ENCODE measurements around the gene LRRC26.

DNA sequence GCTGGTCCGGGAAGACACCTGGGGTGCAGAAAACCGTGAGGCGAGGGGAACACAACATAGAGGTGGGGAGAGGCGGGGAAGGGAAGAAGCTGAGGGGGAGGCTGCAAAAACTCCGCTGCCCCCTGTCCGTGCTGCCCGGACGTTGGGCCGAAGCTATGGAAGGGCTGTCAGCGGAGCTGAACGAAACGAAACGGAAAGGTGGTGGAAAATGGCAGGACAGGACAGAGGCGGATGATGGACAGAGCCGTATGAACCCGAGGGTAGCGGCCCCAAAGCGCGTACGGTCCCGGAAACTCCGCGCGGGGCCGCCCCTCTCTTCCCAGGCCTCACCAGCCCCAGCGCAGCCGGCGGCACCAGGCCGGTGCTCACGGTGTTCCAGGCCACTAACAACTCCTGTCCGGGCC is 18.2 kb upstream of the LRRC26 start:
- TF ChIP-seq ZNF282 (IDR thresholded peaks at IDR 0.05; ENCODE audit: partially characterized antibody) (no peak), ZKSCAN1 (IDR thresholded peaks at IDR 0.05; ENCODE audit: low read length) (no peak), GLI4 (CRISPR knock-in tag; IDR thresholded peaks at IDR 0.05; ENCODE audit: borderline replicate concordance) (no peak), AFF4 (CRISPR knock-in tag; IDR thresholded peaks at IDR 0.05) (no peak), SMARCE1 (IDR thresholded peaks at IDR 0.05; ENCODE audit: borderline replicate concordance) (no peak)
- TF ChIP-seq, protein P1, sequence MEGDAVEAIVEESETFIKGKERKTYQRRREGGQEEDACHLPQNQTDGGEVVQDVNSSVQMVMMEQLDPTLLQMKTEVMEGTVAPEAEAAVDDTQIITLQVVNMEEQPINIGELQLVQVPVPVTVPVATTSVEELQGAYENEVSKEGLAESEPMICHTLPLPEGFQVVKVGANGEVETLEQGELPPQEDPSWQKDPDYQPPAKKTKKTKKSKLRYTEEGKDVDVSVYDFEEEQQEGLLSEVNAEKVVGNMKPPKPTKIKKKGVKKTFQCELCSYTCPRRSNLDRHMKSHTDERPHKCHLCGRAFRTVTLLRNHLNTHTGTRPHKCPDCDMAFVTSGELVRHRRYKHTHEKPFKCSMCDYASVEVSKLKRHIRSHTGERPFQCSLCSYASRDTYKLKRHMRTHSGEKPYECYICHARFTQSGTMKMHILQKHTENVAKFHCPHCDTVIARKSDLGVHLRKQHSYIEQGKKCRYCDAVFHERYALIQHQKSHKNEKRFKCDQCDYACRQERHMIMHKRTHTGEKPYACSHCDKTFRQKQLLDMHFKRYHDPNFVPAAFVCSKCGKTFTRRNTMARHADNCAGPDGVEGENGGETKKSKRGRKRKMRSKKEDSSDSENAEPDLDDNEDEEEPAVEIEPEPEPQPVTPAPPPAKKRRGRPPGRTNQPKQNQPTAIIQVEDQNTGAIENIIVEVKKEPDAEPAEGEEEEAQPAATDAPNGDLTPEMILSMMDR (CRISPR knock-in tag; IDR thresholded peaks at IDR 0.05) = no peak
- TF ChIP-seq, protein P2, sequence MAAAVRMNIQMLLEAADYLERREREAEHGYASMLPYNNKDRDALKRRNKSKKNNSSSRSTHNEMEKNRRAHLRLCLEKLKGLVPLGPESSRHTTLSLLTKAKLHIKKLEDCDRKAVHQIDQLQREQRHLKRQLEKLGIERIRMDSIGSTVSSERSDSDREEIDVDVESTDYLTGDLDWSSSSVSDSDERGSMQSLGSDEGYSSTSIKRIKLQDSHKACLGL (CRISPR knock-in tag; IDR thresholded peaks at IDR 0.05) = no peak

Data from HepG2 (cell line).